ENCODE data around the gene ZNF343.

The ZNF343 gene

DNA sequence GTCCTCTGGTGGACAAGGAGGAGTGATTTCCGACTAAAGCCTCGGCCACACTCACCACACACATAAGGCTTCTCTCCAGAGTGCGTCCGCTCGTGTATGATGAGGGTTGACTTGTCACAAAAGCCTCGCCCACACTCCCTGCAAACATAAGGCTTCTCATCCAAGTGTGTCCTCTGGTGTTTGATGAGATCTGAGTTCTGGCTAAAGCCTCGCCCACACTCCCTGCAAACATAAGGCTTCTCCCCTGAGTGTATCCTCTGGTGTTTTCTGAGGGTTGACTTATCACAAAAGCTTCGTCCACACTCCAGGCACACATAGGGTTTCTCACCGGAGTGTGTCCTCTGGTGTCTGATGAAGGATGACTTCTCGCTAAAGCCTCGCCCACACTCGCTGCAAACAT is 25.2 kb downstream of the ZNF343 start:
- Histone ChIP-seq H3K4me3 (no peak overlapping the region), H3K27ac (no peak overlapping the region)
- no peak for DNase-seq (ENCODE audit: low spot score)
- TF ChIP-seq, protein P1, sequence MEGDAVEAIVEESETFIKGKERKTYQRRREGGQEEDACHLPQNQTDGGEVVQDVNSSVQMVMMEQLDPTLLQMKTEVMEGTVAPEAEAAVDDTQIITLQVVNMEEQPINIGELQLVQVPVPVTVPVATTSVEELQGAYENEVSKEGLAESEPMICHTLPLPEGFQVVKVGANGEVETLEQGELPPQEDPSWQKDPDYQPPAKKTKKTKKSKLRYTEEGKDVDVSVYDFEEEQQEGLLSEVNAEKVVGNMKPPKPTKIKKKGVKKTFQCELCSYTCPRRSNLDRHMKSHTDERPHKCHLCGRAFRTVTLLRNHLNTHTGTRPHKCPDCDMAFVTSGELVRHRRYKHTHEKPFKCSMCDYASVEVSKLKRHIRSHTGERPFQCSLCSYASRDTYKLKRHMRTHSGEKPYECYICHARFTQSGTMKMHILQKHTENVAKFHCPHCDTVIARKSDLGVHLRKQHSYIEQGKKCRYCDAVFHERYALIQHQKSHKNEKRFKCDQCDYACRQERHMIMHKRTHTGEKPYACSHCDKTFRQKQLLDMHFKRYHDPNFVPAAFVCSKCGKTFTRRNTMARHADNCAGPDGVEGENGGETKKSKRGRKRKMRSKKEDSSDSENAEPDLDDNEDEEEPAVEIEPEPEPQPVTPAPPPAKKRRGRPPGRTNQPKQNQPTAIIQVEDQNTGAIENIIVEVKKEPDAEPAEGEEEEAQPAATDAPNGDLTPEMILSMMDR (IDR thresholded peaks at IDR 0.05) = no peak

DNA sequence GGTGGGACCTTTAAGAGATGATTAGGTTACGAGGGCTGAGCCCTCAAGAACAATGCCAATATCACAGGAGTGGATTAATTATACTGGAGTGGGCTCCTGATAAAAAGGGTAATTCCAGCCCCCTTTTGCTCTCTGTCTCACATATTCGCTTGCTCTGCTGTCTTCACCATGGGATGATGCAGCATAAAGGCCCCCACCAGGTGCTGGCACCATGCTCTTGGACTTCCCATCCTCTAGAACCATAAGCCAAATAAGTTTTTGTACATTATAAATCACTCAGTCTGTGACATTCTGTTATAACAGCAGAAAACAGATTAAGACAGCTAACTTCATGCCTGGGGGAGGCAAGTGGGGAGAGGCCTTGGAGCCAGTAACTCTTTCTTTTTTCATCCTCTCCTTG is 28.3 kb downstream of the ZNF343 start:
- TF ChIP-seq, protein P1 (IDR thresholded peaks at IDR 0.05) = no peak
- Histone ChIP-seq H3K27ac (no peak overlapping the region), H3K4me3 (no peak overlapping the region)
- DNase-seq (ENCODE audit: low spot score) = no peak

DNA sequence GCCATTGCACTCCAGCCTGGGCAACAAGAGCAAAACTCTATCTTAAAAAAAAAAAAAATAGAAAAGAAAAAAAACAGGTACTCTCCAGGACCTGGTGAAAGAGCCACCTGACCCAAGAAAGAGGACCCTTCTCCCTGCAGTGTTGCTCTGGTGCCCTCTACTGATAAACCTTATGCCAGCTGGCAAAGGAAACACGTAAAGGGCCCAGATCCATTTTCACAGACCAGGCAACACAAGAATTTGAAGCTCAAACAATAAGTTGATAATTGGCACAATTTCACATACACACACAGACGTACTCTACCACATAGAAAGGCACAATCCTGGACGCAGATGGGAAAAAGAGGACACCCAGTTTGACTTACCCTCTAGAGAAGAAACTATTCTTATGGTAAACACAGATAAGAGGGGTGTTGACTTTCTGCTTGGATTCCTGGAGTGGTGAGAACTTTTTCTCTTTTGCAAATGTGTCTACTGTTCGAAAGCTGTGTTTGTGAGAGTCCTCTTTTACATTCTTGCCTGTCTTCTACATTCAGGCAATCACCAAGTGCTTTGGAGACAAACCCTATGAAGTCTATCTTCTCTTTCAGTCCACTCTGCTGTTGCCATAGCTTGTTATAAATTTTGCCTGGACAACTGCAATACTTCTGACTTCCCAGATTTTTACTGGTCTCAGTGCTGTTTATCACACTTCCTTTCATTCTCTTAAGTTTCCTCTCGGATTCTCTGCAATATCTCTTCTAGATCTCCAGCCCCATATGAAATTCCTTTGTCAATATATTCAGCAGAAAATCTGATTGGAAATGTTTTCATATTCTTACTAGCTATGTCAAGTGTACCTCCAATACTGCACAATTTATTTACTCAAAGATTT is 31.7 kb downstream of the ZNF343 start:
- TF ChIP-seq, protein P1 (IDR thresholded peaks at IDR 0.05) = no peak
- Histone ChIP-seq H3K27ac (no peak overlapping the region), H3K4me3 (no peak overlapping the region)
- DNase-seq (ENCODE audit: low spot score) = no peak

DNA sequence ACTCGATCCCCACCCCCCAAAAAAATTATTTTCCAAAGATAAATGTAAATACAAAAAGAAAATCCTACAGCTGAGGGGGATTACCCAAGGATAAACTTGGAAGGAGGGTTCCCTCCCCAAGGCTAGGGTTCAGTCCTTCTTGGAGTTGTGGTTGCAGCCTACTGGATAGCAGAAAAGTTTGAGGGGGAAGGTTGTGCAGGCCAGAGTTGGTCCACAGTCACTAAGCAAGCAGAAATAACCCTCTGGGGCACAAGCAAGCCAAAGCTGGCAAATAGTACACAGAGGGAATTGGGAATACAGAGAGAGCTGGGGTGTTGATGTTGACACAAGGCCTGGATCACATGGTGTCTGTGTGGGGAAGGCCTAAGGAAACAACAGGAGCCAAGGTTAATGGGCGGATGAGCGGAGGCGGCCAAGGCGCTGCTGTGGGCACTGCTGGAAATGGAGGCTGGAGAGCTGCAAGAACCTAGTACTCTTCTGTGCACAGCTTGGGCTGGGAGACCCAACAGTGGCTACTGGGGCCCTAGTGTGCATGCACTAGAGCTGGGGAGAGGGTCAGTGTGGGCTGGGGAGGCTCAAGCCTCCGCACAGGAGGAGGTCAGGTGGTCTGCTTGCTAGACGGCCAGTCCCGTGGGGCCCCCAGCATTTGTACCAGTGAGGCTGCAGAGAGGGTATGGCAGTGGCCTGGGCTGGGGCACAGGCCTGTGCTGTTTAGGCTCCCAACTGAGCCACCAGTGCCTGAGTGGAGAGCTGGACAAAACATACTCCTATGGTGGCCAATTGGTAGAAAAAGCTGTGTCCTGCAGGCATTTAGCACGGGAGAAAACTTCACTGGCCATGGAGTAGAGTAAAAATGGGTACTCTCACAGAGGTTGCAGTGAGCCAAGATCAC is 32.6 kb downstream of the ZNF343 start:
- TF ChIP-seq, protein P1 (IDR thresholded peaks at IDR 0.05) = no peak
- Histone ChIP-seq H3K27ac (no peak overlapping the region), H3K4me3 (no peak overlapping the region)
- no peak for DNase-seq (ENCODE audit: low spot score)

DNA sequence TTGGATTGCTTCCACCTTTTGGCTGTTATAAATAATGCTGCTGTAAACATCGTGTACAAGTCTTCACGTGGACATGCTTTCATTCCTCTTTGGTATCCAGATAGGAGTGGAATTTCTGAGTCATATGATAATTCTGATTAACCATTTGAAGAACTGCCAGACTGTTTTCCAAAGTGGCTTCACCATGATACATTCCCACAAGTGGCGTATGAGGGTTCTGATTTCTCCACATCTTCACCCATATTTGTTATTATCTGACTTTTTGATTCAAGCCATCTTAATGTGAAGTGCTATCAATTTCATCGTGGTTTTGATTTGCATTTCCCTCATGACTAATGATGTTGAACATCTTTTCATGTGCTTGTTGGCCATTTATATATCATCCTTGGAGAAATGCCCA is 35.2 kb downstream of the ZNF343 start:
- DNase-seq (ENCODE audit: low spot score) = no peak

DNA sequence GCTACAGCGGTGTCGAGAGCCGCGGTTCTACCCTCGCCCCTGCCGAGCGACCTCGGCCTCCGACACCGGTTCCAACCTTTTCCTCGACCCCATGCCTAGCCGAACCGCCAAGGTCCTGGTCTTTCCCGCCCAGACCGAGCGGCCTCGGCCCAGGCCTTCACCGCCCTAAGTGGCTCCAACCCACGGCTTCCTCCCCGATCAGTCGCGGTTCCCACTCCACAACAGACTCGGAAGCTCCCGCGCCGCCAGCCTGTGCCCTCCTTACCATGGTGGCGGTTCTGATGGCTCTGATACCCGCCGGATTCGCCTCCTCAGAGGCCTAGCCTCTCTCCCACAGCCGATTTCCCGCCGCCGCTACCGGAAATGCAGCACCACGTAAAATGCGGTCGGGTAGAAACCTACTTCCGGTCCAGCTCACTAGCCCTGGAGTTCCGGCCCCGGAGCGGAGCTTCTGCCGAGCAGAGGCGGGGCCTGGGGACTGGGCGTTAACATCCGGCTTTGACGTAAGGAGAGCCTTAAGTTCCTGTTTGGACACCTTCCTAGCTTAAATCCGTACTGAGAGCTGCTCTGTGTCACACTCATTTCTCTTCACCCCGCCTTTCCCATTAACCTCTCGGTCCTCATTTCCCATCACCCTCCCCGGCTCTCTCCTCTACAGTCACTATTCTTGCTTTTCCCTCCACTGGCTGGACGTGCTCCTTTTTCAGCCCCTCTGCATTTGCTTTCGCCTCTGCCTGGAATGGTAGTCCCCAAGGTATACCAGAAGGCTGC is 38.1 kb downstream of the ZNF343 start, which contains the start of gene SNRPB:
TSS of gene SNRPB (minus strand) at position 367 of the 771 bp plus-strand sequence. CDS start at position 268, 99 bp downstream.
- peak; percentile 98 for DNase-seq (ENCODE audit: low spot score)
- Histone ChIP-seq H3K4me3 (peak within 1 kb of the TSS; percentile 77), H3K27ac (peak within 1 kb of the TSS; percentile 90 to 93)
- TF ChIP-seq, protein P1 (IDR thresholded peaks at IDR 0.05) = no peak

More for the DNA sequence above, 35.2 kb downstream of the ZNF343 start:
- Histone ChIP-seq H3K4me3 (no peak overlapping the region), H3K27ac (no peak overlapping the region)
- TF ChIP-seq, protein P1 (IDR thresholded peaks at IDR 0.05) = no peak
